DMS114 treated with DMSO at 0.1 percent for 48 hours (cell line): Measurements from ENCODE around the gene GALNT8.

Source experiments
- DNase-seq: peaks from one replicate; lab custom pipeline; 2025; ENCODE audit not compliant: unreplicated experiment; lab: John Stamatoyannopoulos, UW

Gene GALNT8

GRCh38 chr12:4796216-4796615 lies 76.0 kb downstream of the GALNT8 start:
- DNase-seq = no peak

- no peak for DNase-seq
Measured at GRCh38 chr12:4796694-4797482, 76.7 kb downstream of the GALNT8 start.

- DNase-seq = no peak
Measured at GRCh38 chr12:4800555-4800954, 80.4 kb downstream of the GALNT8 start.

- DNase-seq = no peak
Measured at GRCh38 chr12:4802841-4803240, 82.6 kb downstream of the GALNT8 start.

- DNase-seq = no peak
Measured at GRCh38 chr12:4806439-4807115, 86.4 kb downstream of the GALNT8 start.

GRCh38 chr12:4807116-4807783 lies 87.0 kb downstream of the GALNT8 start:
- DNase-seq = no peak

GRCh38 chr12:4807813-4808212 lies 87.6 kb downstream of the GALNT8 start:
- no peak for DNase-seq

- DNase-seq = peak; percentile 69
Measured at GRCh38 chr12:4809013-4809448, 88.8 kb downstream of the GALNT8 start.

GRCh38 chr12:4809449-4810218 lies 89.4 kb downstream of the GALNT8 start:
- DNase-seq = peak; percentile 29

- DNase-seq = no peak
Measured at GRCh38 chr12:4810219-4810671, 90.0 kb downstream of the GALNT8 start.

- DNase-seq = no peak
Measured at GRCh38 chr12:4812624-4813327, 92.6 kb downstream of the GALNT8 start.

- no peak for DNase-seq
Measured at GRCh38 chr12:4813741-4814140, 93.5 kb downstream of the GALNT8 start.

GRCh38 chr12:4814485-4814884 lies 94.3 kb downstream of the GALNT8 start:
- DNase-seq = no peak

- DNase-seq = no peak
Measured at GRCh38 chr12:4816744-4817525, 96.7 kb downstream of the GALNT8 start.

- DNase-seq = no peak
Measured at GRCh38 chr12:4817880-4818279, 97.7 kb downstream of the GALNT8 start.

- DNase-seq = no peak
Measured at GRCh38 chr12:4819654-4820053, 99.5 kb downstream of the GALNT8 start.

GRCh38 chr12:4820971-4821370 lies 100.8 kb downstream of the GALNT8 start:
- DNase-seq = no peak
